ENCODE results near the gene RPS23.

The RPS23 gene

DNA sequence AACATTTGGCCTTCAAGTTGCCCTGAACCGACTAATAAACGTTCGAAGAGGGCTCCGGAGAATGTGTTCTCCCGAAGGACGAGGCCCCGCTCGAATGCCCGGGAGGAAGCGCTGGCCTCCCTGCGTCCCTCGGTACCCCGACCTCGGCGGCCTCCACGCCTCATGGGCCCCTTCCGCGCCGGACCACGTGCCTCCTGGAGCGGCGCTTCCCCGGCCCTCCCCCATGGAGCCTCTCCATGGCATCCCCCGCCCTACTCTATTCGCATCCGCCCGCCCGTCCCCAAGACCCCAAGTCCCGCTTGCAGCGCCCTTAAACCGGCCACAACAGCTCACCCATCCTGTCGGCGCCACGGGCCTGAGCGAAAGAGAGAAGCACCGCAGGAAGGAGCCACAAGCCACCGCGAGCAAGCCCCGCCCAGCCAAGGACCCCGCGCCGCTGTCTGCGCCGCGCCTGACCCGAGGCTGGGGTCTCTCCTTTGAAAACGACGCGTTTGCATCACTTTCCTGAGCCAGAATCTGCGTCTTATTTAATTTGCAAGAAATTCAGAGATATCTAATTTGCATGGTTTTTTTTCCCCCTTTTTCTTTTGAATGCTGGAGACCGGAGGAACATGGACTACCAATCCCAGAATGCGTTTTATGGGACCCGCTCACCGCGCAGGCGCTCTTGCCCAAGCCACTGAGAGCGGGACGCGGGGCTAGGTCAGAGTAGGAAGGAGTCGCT lies at the start of gene RPS23:
RPS23 (minus strand) TSS at position 368 of the 724 bp plus-strand sequence; CDS start at position 337, 31 bp downstream.
- peak; percentile 93 for DNase-seq

DNA sequence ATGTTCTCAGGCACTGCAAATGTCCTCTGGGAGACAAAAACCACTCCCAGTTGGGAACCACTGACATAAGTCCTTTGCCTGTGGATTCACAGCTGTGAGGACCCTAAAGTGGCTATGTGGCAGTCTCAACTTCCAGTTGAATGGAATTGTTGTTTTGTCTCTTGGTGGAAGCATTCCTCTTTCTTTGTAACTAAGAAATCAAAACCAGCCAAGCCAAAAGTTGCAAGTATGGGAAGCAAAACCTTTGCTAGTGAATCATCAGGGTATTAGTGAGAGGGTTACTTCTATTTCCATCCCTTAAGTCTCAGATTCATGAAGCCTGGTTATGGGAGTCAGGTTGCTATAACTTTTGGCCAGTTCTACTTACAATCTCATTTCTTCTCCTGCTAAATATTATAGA lies 49.8 kb upstream of the RPS23 start:
- DNase-seq: no peak

DNA sequence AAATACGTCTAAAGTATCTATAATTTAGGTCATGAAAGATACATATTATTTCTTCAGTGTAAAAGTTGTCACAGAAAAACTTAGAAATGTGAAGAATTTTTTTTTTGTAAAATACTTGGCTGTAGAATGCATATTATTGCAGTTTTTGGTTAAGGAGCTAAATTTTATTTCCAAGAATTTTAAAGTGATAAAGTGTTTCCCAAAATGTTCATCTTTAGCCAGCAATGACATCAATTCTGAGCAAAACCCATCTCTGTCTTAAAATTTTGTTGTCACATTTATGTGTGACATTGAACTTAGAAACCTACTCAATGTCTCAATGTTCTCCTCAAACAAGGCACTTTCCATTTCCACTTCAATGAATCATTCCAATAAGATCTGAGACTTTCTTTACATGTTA lies 47.8 kb upstream of the RPS23 start:
- DNase-seq: no peak

DNA sequence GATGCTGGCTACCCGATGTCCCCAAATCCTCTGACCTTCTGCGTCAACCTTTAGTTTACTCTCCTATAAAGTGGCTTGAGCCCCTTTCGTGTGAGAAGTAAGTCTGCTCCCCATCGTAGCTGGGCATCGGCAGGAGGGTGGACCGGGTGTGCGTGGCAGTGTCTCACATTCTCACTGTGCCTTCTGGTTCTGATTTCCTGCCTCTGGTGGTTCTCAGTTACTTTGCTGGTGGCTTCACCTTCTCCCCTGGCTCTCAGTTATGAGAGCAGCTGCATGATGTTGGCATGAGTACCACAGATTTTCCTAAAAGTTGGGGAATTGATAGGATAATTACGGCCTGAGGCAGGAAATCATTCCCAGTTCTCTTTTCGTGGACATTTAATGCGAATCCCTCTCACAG lies 47.0 kb upstream of the RPS23 start:
- DNase-seq: no peak

DNA sequence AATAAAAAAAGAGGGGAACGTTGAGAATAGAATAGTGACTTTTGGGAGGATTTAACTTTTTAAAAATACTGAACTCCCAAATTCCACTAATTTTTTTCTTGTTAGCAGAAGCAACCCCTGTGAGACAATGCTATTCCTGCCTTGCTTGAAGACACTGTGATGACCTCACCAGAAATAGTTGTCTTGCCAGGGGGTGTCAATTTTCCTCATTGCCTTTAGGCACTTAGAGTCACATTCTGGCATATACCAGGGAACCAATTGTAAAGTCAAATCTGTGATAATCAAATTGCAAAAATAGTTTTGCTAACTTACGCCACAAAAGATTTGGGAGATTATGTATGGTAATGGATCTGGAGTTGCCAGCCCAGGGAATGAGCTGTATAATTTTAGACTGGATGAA lies 42.8 kb upstream of the RPS23 start:
- DNase-seq: no peak

DNA sequence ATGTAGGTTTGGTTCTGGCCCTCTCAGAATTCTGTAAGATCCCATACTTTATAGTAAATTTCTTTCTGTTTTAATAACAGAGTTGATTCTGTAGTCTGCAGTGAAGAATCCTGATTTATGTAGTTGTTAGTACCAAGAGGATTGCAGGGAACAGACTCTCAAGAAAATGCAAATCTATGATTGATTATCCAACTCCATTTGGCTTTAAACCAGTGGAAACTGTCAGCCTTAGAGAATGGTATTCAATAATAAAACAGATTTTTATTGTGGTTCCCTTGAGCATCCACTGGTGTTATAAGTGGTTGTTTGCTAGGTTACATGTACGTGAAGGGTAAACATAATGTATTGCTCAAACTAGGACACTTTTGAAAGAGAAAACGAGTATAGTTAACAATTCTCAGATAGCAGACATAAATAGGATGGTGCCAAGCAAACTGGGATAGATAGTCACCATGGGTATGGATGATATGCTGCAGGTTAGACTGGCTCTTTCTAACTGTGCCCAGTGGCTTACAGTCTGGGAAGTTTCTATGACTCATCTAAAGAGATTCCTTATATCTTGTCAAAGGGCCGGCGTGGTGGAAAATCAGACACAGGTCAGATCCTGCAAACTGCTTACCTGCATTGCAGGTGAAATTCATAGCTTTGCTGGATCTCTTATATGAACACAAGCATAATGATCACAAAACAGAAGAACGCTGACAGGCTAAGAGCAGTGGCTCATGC lies 41.7 kb upstream of the RPS23 start:
- DNase-seq: no peak

DNA sequence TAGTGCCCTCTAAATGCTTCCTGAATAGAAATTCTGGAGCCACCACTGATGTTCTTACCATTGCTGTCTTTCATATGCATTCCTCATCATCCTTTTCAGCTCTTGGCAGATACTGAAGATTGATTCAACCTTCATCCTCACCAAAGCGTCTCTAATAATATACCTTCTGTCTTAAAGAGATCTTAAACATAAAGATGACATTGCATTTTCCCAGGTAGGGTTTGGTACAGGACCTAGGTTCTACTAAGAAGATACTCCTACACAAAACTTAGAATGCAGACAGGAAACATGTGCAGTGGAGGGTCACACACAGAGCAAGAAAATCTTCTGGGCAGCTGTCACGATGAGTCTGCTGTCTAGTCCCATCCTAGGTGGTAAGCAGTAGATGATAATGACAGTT lies 41.0 kb upstream of the RPS23 start:
- DNase-seq: no peak

DNA sequence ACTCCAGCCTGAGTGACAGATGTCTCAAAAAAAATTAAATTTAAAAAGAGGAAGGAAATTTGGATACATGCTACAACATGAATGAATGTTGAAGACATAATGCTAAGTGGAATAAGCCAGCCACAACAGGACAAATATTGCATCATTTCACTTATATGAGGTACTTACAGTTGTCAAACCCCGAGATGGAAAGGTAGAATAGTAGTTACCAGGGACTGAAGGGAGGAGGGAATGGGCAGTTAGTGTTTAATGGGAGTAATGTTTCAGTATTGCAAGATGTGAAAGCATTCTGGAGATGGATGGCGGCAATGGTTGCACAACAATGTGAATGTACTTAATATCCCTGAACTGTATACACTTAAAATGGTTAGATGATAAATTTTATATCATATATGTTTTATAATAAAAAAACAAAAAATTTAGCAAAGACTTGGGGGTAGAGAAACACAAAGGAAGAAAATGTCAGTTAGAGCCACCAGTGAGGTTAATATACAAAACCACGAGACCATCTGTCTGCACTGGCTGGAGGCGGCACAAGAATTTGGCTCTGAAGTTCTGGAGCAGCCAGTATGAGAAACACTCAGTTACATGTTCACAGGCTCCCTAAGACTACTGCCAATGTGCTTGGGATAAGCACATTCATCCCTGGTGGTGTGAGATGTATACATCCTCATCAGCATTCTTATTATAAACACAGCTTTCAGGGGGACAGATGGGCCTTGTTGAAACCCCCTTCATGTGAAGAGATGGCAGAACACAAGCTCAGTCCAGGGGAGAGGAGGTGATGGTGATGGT lies 37.0 kb upstream of the RPS23 start:
- peak; percentile 50 for DNase-seq

DNA sequence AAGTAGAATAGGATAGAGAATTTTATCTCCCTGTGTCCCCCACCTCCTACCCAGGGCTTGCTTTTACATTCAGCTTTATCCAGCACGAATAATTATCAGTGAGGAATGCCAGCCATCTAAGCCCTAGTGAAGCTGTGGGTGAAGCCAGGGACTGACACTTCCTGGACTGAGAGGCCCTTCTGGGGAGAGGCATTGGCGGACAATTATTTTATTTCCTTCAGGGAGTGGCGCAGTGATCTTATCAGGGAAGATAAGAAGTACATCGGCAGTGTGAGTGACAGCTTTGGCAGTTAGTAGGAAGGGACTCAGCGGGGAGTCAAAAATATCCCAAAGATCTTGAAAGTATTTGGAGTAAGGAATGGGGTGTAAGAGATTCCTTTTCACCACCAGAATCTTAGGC lies 34.9 kb upstream of the RPS23 start:
- no peak for DNase-seq

DNA sequence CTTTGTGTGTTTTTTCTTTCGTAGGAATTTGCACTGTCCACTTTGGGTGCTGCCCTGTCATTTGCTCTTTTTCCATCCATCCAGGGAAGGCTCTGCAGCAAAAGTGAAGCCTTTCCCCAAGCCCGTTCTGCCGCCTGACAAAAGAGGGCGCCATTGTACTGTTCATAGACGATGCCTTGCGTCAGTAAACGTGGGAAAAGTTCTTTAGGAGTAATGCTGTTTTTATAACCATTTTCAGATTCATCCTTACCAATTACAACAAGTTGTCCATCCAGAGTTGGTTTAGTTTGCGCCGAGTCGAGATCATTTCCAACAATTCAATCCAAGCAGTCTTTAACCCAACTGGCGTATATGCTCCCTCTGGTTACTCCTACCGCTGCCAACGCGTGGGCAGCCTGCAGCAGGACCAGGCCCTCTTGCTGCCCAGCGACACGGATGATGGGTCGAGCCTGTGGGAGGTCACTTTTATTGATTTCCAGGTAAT lies 34.3 kb upstream of the RPS23 start:
- DNase-seq: peak; percentile 79

DNA sequence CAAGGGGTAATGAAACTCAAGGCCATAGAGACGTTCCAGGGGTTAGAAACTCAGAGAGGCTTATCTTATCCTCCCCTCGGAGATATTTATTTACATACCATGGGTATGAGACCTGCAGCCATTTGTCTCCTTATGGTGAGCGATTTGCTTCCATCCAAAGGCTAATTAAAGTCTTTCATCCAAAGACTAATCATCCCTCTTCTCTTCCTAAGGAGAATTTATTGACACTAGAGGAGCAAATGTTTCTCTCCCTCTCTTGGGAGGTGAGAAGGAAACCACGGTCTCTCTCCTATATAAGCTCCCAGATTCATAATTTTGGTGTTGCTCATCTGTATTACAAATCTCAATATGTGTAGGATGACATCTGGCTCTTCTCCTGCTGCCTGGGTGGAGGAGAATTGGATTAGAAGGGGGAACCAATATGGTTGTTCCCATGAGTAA lies 31.0 kb upstream of the RPS23 start:
- peak; percentile 69 for DNase-seq

DNA sequence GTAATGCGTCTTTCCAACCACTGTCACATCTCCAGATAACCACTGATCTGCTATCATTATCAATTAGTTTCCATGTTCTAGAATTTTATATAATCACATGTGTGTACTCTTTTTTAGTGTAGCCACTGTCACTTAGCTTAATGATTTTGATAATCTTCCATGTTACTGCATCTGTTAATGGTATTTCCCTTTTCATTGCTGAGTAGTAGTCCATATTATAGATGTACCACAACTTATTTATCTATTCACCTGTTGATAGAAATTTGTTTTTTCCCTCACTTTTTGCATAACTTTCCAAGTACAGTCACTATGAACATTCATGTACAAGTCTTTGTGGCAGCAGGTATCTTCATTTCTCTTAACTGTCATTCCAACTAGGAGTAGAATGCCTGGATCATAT lies 30.3 kb upstream of the RPS23 start:
- DNase-seq: no peak

DNA sequence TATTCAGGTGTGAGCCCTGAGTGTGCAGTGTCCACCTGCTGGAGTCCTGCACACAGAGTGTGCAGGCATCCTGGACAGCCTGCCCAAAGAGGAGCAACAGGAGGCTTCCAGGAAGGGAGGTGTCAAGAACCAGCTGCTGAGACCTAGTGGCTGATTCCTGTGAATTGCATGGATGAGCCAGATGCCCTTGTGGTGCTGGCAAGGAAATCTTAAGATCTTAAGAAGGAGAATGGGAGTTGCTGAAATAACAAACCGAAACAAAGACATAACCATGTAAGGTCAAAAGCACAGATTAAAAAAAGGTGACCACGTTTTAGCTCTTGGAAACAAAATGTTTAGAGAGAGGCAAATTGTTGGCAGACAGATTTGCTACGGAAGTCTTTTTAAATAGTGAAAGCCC lies 29.3 kb upstream of the RPS23 start:
- no peak for DNase-seq

DNA sequence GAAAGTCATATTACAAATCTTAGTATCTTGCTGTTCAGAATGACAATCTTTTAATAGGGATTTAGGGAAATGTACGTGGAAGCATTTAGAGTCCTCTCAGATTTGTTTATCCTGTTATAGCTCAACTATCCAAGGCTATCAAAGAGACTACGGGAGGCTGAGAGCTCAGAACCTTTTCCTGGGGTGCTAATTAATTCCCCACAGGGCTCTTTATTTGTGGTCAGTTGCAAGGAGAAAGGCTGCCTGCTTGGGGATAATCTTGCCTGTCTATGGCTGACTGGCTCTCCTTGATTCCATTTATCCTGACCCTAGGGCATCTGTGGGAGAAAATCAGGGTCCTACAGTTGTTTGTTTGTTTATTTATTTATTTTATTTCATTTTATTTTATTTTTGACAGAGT lies 28.0 kb upstream of the RPS23 start:
- no peak for DNase-seq

DNA sequence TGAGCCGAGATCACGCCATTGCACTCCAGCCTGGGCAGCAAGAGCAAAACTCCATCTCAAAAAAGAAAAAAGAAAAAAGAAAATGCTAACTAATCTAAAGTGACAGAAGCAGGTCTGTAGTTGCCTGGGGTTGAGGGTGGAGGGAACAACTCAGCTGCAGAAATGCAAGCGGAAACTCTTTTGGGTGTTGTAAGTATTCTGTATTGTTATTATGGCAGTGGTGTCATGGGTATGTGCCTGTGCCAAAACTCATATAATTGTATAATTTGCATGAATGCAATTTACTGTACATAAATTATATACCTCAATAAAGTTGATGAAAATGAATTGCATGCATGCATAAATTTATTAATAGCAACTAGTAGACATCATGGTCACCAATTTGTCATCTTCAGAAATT lies 23.0 kb upstream of the RPS23 start:
- no peak for DNase-seq

DNA sequence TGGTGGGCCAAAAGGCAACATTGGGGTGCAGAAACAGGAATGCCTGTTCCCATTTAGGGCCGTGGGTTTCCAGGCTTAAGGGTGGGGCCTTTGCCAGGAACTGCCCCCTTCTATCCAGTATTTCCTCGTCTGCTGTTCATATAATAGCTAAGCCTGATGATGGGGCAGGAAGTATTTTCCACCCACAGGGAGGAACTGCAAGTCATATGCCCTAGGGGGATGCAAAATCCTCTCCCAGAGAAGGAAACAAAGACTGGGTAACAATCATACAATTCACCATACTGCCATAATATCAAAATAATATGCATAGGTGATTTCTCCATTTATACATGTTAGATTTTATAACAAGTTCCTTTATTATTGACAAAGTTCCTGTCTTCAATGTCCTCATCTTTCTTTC lies 20.5 kb upstream of the RPS23 start:
- DNase-seq: no peak

DNA sequence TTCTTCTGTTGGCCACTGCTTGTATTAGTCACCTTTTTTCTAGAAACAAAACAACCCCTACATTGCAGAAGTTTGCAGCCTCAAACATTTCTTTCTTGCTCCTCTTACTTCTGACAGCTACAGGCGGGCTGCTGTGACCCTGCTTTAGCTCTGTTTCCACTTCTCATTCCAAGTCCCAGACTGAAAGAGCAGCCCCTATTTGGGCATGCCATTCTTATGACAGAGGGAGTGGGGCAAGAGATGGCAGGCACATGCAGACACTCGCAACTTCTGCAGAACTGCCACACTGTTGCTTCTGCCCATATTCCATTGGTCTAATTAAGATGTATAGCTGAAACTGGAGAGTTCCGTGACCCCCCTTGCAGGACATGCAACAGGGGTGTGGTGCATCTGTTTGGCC lies 19.6 kb upstream of the RPS23 start:
- DNase-seq: no peak

DNA sequence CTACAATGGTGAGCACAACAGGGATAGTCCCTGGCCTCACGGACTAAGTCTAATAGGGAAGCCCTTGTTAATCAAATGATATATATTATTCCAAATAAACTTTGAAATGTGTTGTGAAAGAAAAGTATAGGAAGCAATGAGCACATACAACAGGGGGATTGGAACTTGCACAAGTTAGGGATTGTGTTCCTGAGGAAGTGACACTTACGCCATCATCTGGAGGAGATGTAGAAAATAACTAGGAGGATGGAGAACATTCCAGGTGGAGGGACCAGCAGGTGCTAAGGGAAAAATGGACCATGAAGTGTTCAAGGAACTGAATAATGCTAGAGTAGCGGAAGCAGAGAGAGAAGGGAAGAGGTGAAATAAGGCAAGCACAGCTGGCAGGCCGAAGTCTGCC lies 18.8 kb upstream of the RPS23 start:
- DNase-seq: no peak

DNA sequence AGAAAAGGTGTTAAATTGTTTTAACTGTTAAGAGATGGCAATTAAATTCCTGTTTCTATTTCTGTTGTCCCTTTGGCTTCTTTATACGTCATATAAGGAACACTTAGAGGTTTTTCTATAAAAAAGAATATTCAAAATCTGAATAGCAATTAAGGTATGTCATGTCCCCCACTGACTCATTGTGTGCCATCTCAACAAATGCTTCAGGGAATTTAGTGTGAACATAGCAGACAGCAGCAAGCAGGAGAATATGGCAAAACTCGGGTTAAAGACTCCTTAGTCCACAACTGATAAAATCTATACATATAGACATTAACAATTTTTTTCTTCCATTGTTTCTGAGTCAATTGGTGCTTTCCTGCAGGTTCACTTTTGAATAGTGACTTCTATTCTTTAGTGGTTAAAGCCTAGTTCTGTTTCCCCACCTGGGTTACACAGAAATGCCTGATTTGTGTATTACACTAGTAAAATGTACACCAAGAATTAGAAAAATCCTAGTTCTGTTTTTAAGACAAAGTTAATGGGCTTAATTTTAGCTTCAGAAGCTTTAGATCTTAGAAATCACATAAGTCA lies 17.9 kb upstream of the RPS23 start:
- no peak for DNase-seq

DNA sequence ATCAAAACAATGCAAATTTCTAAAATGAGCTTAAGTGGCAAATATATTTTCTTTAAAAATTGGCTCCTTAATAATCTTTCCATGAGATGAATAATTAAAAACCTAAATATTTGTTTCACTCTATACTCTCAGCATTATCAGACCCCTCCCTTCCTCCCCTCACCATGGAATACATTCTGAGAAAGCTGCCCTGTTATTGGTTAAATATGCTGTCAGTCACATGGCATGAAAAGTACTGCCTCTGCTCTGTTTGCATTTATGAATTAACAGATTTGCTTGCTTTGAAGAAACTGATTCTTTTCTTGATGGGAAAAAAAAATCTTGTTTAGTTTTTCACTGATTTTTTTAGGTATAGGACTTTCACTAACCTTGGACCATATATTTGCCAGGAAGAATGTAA lies 17.0 kb upstream of the RPS23 start:
- DNase-seq: no peak

DNA sequence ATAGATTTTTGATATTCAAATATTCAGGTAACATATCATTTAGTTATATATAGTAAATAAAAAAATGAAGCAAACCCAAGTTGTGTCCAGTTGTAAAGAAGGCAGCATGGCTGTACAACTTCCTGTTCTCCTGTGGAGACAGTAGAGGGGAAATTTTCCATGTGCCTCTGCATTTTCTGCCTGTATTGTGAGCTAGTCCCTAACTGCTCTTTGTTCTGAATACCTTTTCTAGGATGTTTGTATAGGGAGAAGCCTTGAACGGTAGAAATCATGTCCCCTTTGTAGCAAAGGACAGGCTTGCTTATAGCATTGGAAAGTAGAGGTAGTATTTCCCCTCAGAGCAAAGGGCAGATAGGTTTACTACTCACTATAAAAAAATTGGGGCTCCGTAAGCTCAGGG lies 13.3 kb upstream of the RPS23 start:
- DNase-seq: no peak

DNA sequence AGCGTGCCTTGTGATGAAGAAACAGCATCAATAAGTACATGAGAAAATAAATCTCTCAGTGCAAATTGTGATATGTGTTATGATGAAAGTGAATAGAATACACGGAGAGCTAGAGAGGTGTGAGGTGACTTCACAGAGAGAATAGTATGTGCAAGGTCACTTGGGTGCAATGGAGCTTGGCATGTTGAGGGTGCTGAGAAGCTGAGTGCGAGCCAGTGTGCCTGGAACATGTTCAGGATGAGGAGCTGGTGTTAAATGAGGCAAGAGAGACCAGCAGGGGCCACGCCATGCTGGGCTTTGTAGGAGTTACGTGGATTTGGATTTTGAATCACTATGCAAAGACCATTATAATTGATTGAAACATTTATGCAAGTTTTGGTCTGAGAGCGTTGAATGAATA lies 12.8 kb upstream of the RPS23 start:
- no peak for DNase-seq

DNA sequence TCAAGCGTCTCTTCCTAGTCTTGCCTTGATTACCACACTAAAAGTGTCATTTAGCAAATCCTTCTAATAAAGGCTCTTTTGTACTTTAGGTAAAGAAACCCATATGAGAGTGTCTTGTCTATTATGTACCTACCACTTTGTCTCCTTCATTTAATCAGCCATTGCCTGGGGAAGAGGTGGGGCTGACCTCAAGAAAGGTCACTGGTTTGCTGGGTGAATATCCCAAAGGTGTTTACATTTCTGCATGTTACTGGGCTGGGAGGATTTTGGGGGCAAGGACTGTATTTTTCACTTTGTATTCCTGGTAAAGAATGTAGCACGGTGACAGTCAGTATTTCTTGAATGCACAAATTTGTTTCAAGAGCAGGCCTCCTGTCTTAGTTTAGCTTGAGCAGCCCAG lies 11.9 kb upstream of the RPS23 start:
- DNase-seq: no peak
